Stimulated activated CD8-positive, alpha-beta memory T cell treated with anti-CD3 and anti-CD28 coated beads, Interleukin-2, amount 100 ng/mL, for 1 hour (primary cell): ENCODE measurements around the gene GNB1L.

Experiments
- DNase-seq, 2 donors: peaks; one replicate each; pipeline ENCODE4 v3.0.0-alpha.2; 2020; ENCODE audit warnings: low read depth in 2 of 2

Gene GNB1L

DNA sequence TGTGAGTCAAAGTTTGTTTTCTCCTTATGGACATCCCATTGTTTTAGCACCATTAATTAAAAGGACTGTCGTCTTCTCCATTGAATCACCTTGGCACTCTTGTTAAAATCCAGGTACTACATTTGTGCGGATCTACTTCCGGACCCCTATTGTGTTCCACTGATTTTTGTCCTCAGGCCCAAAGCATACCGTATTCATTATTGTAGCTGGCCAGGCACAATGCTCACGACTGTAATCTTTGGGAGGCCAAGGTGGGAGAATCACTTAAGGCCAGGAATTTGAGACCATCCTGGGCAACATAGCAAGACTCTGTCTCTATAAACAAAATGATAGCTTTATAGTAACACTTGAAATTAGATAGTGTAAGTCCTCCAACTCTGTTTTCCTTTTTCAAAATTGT is 8.9 kb upstream of the GNB1L start:
- no peak for DNase-seq

DNA sequence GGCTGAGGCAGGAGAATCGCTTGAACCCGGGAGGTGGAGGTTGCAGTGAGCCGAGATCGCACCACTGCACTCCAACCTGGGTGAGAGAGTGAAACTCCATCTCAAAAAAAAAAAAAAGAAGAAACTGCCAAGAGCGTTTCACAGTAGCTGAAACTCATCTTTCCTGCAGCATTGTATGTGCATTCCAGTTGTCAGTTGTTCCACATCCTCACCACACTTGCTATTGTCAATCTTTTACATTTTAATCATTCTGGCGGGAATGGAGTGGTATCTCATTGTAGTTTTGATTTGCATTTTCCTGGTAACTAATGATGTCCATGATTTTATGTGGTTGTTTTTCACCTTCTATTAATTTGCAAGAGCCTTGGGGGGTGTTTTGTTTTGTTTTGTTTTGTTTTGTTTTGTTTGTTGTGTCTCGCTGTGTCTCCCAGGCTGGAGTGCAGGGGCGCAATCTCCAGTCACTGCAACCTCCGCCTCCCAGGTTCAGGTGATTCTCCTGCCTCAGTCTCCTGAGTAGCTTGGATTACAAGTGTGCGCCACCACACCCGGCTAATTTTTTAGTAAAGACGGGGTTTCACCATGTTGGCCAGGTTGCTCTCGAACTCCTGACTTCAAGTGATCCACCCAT is 8.1 kb upstream of the GNB1L start:
- no peak for DNase-seq

DNA sequence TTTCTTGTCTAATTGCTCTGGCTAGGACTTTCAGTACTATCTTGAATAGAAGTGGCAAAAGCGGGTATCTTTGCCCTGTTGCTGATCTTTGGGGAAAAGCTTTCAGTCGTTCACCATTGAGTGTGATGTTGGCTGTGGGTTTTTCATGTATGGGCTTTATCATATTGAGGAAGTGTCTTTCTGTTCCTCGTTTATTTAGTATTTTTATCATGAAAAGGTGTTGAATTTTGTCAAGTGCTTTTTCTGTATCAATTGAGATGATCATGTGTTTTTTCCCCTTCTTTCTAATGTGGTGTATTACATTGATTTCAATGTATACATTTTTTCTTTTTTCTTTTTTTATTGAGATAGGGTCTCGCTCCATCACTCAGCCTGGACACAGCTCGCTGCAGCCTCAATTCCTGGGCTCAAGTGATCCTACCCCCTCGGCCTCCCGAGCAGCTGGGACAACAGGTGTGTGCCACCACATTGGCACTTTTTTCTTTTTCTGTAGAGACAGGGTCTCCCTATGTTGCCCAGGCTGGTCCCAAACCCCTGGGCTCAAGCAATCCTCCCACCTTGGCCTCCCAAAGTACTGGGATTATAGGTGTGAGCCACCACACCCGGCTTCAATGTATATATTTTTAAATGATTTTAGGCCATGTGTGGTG is 5.3 kb upstream of the GNB1L start:
- DNase-seq = no peak

DNA sequence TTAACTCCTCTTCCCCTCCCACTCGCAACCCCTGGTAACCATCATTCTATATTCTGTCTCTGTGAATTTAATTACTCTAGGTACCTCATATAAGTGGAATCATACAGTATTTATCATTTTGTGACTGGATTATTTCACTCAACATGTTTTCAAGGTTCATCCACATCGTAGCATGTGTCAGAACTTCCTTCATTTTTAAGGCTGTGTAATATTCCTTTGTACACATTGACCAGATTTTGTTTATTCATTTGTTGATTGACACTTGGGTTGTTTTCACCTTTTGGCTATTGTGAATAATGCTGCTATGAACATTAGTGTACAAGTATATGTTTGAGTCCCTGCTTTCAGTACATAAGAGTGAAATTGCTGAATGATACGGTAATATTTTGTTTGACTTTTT is 2.7 kb upstream of the GNB1L start:
- DNase-seq = no peak

DNA sequence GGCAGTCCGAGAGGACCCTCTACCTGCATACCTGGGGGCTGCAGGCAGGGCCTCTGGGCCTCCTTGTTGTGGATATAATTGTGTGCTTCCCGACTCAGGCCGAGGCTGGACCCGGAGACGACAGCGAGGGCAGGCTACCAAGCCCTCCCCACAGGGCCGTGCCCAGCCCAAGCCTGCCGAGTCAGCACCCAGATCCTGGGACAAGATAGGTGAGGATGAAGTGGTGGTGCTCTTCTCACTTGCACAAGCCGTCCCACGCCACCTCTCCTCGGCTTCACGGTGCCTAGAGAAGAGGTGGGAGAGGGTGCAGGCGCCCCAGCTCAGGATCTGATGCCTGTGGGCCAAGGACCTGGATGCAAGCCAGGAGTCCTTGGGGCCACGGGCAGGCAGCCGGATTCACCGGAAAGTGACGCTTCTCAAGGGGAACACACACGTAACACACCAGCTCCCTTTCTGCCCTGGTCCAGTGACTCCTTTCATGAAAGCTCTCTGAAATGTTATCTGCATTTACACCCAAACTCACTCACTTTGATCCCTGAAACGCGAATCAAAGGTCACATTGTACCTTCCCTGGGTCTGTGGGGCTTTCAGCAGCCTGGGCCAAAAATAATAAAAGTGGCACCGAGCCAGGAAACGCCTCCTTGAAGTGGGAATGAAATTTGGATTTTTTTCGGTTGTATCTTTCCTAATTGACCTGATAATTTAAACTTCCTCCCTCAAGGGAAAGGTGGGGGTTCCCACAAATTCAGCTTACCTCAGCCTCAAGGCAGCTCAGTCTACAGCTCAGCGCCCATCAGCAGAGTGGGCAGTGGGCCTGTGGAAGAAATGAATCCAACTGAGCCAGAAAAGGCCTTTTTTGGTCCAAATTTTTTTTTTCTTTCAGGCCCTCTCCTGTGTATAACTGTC is 1.1 kb upstream of the GNB1L start:
- DNase-seq = no peak

DNA sequence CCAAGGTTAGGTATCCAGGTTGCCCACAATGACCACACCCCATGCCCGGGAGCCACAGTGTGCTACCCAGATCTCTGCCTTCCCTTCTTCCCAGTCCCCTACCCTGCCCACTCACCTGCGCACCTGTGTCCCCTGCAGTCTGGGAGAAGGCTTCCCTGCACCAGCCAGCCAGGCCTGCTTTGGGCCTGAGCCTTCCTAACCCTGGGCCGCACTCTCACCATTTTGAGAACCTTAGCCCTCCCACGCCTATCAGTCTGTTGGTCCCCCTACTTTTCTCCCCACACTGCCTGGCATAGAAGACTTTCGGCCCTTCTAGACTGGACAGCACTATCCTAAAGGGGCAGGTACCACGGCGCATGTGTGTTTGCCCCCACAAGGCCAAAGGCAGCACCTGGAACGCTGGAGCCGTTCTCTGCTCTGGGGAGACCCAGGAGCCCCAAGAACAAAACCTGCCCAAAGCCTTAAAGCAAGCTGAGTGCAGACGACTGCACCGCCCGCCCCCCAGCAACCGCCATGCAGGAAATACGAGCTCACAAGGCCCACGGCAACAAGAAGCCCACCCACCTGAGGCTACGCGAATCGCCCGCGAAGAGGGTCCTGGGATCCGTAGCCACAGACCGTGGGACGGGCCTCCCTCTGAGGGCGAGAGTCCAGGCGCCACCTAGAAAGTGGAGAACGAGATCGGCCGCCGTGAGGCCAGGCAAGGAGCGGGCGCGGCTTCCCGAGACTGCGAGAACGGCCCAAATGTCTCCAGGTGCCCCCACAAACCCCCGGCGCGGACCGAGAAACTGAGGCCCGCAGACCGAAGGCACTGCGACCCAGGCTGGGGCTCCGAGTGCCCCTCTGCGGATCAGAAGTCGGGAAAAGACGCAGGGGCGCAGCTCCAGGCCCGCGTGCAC is 546 bp downstream of the GNB1L start:
- DNase-seq = no peak

DNA sequence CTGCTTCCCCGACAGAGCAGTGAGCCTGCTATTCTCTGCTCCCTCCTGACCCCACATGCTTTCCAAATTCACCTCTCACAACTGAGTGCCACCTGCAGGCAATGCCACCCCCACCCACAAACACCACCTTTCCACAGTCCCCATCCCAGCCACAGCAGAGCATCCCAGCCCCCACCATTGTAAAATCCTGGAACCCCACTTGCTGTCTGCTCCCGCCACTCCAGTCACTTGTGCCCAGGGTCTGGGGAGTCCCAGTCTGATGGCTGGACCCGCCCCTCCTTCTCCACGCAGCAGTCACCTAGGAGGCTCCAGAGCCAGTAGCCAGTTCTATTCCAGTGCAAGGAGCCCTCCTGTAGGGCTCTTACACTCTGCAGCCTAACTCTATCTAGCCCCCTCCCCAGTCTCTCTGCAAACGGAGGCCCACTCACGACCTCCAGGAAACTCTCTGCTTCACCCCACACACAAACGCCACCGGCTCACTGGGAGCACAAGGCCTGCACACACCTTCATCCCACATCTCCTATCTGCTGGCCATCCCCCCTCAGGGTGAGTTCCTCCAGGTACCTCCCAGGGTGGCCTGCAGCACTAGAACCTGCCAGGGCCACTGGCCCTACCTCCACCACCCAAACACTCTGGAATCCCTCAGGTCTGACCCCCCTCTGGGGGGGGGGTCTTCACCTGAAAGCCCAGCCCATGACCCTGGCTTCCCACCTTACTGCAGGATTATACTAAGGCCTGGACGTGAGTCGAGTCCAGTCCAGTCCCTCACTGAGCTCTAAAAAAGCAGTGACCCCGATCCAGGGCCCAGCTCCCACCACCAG is 1.4 kb downstream of the GNB1L start:
- DNase-seq = no peak

DNA sequence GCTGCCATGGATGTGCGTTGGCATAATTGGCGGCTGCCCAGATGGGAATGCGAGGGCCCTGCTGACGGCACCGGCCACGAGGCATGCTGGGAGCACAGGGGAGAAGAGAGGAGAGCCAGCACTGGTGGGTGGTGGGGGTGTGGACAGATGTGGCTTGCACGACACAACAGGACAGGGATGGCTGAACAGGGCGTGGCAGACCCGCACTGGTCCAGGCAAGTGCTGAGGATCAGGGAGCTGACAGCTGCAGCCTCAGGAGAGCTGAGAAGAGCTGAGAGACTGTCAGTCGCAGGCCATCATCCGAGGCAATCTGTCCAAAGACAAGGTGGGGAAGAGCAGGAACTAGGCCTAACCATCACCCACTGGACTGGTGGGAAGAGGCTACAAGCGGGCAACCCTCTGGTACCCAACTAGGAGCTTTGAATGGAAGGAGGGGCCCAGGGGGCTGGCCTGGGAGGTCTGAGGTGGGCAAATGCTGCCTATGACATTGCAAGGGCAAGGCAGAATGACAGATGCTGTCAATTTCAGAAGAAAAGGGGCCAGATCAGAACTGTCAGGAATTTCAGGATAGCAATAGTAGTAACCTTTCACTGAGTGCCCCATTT is 2.4 kb downstream of the GNB1L start:
- no peak for DNase-seq

DNA sequence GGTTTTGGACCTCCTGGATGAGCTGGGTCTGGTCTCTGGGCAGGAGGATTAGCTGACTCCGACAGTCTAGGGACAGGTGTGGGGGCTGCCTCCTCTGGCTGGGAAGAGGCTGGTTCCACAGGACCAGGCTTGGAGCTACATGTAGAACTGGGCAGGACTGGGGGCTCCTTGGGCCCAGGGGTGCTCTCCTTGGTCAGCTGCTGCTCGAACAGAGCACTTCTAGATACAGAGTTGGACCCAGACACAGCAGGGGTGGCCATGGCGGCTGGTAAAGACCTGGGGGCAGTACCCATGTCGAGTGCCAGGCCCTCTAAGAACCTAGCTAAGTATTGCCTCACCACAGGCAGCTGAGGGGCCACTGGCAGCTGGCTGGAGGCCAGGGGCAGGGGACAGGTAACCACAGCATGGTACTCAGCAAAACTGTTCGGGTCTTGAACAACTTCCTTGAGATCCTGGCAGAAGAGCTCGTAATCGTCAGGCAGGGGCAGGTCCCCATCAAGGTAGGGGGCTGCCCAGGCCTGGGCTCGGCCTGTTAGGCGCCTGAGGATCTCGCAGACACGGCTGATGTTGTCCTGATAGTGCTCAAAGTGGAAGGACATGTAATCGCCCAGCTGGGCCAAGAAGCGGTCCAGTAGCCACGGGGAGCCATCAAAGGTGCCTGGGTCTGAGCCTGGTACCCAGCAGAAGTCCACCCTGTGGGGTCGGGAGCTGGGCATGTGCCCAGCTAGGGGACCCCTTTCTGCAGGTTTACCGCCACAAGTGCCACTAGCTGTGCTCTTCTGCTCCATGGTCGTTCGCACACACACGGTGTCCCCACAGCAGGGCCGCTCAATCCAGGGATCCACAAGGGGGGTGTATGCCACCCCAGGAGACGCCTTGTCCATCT is 3.1 kb downstream of the GNB1L start:
- no peak for DNase-seq

DNA sequence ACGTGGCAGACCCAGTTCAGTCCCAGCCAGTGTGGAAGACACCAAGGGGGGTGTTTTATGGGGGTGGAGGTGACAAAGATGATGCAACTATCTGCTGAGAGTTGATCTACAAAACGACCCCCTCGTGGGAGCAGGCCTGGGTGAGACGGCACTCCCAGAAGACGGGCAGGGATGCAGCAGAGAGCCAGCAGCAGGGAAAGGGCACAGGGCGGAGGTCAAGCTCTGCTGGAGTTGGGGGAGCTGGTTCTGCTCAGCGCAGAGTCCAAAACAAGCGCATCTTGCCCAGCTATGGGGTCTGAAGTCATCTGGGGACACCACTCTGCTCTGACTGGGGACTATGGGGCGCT is 3.9 kb downstream of the GNB1L start:
- no peak for DNase-seq

DNA sequence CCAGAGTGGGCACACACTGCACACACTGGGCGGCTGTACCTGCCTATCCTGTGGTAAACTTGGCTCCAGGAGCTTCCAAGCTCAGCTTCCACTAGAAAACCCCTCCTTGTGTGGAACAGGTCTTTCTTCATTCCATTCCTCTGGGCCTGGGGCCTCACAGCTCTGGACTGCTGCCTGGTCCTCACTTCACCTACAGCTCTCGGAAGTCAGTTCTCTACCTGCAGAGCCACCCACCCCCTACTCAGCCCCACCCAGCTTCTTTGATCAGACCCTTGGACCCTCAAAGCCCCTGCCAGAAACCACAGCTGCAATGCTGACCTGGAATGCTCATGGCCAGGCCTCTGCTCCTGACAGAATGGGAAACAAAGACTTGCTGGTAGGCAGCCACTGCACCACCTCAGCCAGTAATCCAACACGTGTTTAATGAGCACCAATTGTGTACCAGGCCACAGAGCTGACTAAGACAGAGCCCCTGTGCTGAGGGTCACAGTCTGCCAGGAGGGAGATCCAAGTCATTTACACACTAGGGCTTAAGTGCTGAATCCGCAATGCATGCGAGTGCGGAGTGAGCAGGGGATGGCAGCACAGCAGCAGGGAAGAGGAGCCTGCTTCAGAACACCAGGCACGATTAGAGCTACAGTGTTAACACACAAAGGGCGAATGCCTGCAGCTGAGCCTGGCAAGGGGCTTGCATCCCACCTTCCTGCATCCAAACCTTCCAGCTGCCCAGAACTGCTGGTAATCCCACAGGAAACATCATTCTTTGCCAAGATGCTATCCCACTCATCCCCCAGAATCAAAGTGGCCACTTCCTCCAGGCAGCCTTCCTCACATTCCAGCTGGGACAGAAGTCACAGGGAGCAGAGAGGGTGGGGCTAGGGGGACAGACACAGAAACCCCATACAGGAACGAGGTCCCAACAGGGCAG is 4.6 kb downstream of the GNB1L start:
- no peak for DNase-seq

DNA sequence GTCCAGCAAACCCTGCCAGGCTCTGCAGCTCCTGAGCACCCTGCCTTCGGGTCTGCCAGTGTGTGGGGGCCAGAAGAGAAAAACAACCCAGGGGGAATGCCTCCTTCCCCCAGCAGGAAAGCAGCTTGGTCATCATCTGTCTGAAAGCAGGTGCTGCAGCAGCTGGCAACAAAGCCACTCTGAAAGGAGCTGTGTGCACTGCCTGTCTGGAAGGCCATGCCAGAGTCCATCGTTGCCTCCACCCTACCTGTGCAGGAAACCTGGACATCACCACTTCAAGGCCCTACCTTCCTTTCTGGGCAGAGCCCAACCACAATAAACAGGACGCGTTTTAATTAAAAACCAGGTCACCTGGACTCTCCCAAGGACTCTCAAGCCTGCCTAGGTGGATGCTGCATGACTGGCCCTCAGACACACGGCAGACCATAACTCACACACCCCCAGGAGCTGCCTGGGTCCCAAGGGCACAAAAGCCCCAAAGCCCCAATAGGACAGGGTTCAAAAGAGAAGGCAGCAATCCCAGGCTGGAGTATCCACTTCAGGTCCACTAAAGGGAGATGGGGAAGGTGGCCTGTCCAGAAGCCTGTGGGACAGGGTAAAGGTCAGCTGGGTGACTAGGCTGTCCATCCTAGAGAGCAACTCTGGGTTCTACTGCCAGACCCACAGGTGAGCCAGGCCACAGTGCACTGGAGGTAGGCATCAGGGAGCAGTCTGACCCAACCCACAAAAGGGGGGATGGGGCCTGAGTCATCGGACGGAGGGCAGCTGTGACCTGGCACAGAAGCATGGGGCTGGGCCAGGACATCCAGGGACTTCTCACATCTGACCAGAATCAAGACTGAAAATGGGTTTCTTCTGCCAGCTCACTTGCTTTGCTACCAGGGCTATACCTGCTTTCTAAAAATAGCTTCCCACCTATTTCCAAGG is 6.1 kb downstream of the GNB1L start:
- no peak for DNase-seq

DNA sequence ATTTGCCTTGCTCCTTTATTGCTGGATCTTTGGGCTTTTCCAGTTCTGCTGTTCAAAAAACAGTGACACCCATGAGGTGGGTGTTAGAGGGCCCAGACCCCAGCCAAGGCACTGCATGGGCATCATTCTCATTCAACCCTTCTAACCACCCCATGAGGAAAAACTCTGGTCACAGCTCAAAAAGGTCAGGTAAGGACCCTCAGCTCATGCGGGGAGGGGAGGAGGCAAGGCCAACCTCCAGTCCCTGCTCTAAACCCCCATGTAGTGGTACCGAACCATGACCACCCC is 7.4 kb downstream of the GNB1L start:
- no peak for DNase-seq

DNA sequence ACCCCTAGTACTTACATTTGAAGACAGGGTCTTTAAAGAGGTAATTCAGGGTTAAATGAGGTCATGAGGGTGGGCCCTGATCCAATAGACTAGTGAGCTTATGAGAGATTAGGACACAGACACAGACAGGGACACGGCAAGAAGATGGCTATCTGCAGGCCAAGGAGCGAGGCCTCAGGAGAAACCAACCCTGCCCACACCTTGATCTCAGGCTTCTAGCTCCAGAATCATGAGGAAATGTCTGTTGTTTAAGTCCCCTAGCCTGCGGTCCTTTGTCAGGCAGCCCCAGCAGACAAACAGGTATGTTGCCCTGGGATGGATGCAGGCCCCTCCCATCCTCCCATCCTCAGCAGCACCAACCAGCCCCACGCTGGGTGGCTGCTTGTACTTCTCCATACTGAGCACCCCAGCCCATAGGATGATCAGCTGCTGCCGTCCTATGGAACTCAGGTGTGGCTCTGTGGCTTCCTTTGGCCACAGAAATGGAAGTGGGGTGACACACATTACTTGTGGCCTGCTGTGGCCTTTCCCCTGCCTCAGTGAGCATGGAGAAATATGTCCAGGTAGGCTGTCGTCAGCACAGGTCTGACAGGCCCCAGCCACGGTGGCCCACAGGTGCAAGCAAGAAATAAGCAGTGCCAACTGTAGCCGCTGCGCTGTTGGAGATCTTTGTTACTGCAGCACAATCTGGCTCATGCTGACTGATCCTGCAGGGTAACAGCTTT is 7.9 kb downstream of the GNB1L start:
- DNase-seq = no peak

DNA sequence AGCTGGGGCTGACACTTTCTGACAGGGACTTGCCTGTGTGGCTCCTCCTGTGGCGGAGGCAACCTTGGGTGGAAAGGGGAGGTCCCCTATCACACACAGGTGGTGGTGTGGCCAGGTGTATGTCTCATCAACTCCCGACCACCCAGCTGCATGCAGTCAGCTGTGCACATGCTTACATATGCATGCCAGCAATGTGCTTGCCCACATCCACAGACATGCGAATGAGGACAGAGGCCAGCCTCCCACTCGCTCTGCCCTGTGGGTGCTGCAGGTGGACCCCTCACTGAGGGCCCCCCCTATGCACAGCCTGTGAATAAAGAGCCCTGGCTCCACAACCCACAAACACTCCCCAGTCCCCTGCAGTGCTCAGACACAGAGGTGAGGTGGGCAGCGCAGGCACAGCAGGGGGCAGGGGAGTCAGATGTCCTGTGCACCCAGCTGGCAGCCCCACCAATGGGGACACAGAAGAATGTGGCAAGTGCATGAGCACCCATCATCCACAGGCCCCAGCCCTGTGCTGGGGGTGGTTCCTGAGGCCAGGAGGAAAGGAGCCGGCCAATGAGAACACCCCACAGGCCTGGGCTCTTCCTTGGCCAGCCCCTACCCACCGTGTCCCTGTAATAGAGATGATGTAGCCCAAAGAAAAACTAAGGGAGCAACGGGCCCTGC is 9.5 kb downstream of the GNB1L start:
- no peak for DNase-seq

DNA sequence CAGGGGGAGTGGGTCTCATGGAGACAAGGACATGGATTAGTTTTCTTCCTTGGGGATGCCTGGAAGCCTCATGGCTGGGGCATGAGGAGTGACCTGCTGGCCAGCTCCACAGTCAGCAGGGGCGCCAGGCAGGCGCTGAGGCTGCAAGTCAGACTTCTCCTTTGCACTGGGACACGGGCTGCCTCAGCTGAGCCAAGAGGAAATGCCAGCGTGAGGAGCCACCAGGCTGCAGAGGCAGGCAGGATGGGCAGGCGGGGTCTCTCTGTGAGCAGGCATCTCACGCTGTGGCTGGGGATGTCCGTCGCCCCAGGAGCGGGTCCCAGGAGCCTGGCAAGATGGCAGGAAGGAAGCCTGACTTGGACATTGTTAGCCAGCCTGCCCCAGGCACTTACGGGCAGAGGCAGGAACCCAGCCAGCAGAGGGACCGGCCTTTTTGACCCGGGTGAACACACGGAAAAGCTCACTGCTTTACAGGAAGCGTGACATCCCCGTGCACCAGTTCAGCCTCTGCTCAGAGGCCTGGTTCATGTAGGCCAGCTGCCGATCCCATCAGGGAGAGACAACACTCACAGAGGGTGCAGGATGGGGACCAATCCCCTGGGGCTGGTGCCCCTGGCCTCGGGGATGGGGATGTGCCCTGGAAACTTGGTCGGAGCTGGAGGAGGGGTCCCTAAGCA is 10.2 kb downstream of the GNB1L start:
- no peak for DNase-seq
